HG03097 (cell line): ENCODE results near the gene SERPINB10.
"Not testable (repeated sequence)": the region's sequence is repeated elsewhere in the genome, so short reads cannot be mapped to it uniquely, and the experiment has no call there.

Experiments used
- ATAC-seq: cut with Tn5 transposase; IDR thresholded peaks from one replicate; pipeline ENCODE4 v1.9.1; 2021; ENCODE audit not compliant: unreplicated experiment, low FRiP score

SERPINB10 gene

GRCh38 chr18:63940008-63940407, 32.2 kb downstream of the SERPINB10 start:
- ATAC-seq = no peak

- not testable (repeated sequence) for ATAC-seq
Measured at GRCh38 chr18:63940543-63941050, 32.8 kb downstream of the SERPINB10 start.

GRCh38 chr18:63947051-63947790, 39.5 kb downstream of the SERPINB10 start:
- ATAC-seq = no peak

GRCh38 chr18:63949068-63949737, 41.4 kb downstream of the SERPINB10 start, which contains the start of gene HMSD:
Gene HMSD (plus strand): TSS chr18:63949301. CDS start chr18:63953456, 4,155 bp downstream.
- ATAC-seq = peak; percentile 88

- peak; percentile 37 for ATAC-seq
Measured at GRCh38 chr18:63951302-63951705, 43.5 kb downstream of the SERPINB10 start.

- ATAC-seq = no peak
Measured at GRCh38 chr18:63953811-63954210, 46.1 kb downstream of the SERPINB10 start.

GRCh38 chr18:63956755-63957154, 49.0 kb downstream of the SERPINB10 start:
- no peak for ATAC-seq

GRCh38 chr18:63960891-63961290, 53.1 kb downstream of the SERPINB10 start:
- ATAC-seq = no peak

GRCh38 chr18:63961435-63961980, 53.8 kb downstream of the SERPINB10 start:
- ATAC-seq = no peak

GRCh38 chr18:63962137-63962536, 54.4 kb downstream of the SERPINB10 start:
- no peak for ATAC-seq

GRCh38 chr18:63963615-63964256, 56.0 kb downstream of the SERPINB10 start:
- ATAC-seq = peak; percentile 52

- no peak for ATAC-seq
Measured at GRCh38 chr18:63964908-63965307, 57.1 kb downstream of the SERPINB10 start.

- no peak for ATAC-seq
Measured at GRCh38 chr18:63965716-63966330, 58.1 kb downstream of the SERPINB10 start.

- peak; percentile 92 for ATAC-seq
Measured at GRCh38 chr18:63969942-63970808, 62.4 kb downstream of the SERPINB10 start, which contains the start of gene SERPINB8. Gene SERPINB8 (plus strand): TSS chr18:63970081. CDS start chr18:63978309, 8,228 bp downstream.

- no peak for ATAC-seq
Measured at GRCh38 chr18:63970809-63971205, 63.0 kb downstream of the SERPINB10 start.

GRCh38 chr18:63971320-63972001, 63.7 kb downstream of the SERPINB10 start:
- ATAC-seq = no peak

- no peak for ATAC-seq
Measured at GRCh38 chr18:63972002-63972376, 64.2 kb downstream of the SERPINB10 start.

- no peak for ATAC-seq
Measured at GRCh38 chr18:63974991-63975390, 67.2 kb downstream of the SERPINB10 start.

- ATAC-seq = no peak
Measured at GRCh38 chr18:63975628-63976027, 67.9 kb downstream of the SERPINB10 start.
